Right cardiac atrium (tissue), 5 donors: ENCODE results near the gene VSIG4. TPM values are rescaled to one million over a fixed set of nuclear protein-coding genes. Genes with fewer than 3 reads are reported as not detected.

ENCODE experiments used
- ATAC-seq, 2 donors: fragments of 200-7000 bp; cut with Tn5 transposase; one replicate each; pipeline versions ENCODE4 v1.8.0 to v1.9.1; 2020; ENCODE audit warnings: moderate library complexity in 2 of 2, mild to moderate bottlenecking in 1 of 2
- DNase-seq, 3 donors: peaks; one replicate each; pipeline ENCODE4 v3.0.0-alpha.2; 2020
- H3K27ac ChIP-seq: one replicate; pipeline ENCODE4 v1.5.1; 2013; ENCODE audit warnings: mild to moderate bottlenecking, low read length, control low read depth, moderate library complexity
- H3K27me3 ChIP-seq: one replicate; pipeline ENCODE4 v1.6.1; 2013; ENCODE audit not compliant: control insufficient read depth, insufficient read depth
- H3K4me1 ChIP-seq: one replicate; pipeline ENCODE4 v1.6.1; 2013; ENCODE audit warnings: low read length; ENCODE audit not compliant: control insufficient read depth, insufficient read depth
- H3K4me3 ChIP-seq: one replicate; pipeline ENCODE4 v1.5.1; 2013; ENCODE audit warnings: low read length, control low read depth
- H3K9me3 ChIP-seq: one replicate; pipeline ENCODE4 v1.6.1; 2013; ENCODE audit warnings: low read length; ENCODE audit not compliant: control insufficient read depth
- WGBS: extraction: QIAGEN DNeasy Blood & Tissue Kit; methylation state at CpG from one replicate; pipeline ENCODE4 v1.1.7; 2013; 5-methylcytosine and 5-hydroxymethylcytosine counted together
- intact Hi-C, 4 donors: fragments of 100-400 bp; cut with DNase I; formaldehyde crosslinking; loops; one replicate each; pipeline versions ENCODE4 v1.11.0 to v1.14.0; 2022 to 2023
- polyA plus RNA-seq: library from polyadenylated mRNA; stranded (reverse); fragments of 200-250 nt; gene quantifications from one replicate; pipeline ENCODE4 v1.2.3, GENCODE V29; 2013
- total RNA-seq, 4 donors: library from RNA; stranded (reverse); fragmentation: NEBNext Ultra II Directional; extraction: Animal tissue kit (Norgen Biotek cat#: 25700); gene quantifications; one replicate each; pipeline ENCODE4 v1.2.1, GENCODE V29; 2021
- donor health status: healthy with polysubstance abuse.
- donor health status: DM: no; HTN: yes; CAD: no.
- donor health status: DM: no; HTN: no; CAD: no.
- donor health status: DM: no; HTN: yes; CAD: no; lungs with severe emphysema.
- donor health status: DM: yes; HTN: yes; CAD: no.

The VSIG4 gene
- total and polyA plus RNA-seq, 5 donors = 16.0 to 126 (median 47.1) TPM

- Histone ChIP-seq H3K4me1 (no peaks in the 10 kb centered on the region), H3K27ac (no peak overlapping the region), H3K9me3 (no peaks in the 10 kb centered on the region), H3K4me3 (no peak overlapping the region), H3K27me3 (no peaks in the 10 kb centered on the region)
- 70% methylated on average over 4 of the region's 4 CpGs for whole genome bisulfite sequencing
- DNase-seq (no peak), ATAC-seq (no peak)
- intact Hi-C loops = no loop called here
Measured at GRCh38 chrX:66005830-66006449, 33.9 kb downstream of the VSIG4 start.

- WGBS = 89% methylated on average over 1 of the region's 1 CpG
- Histone ChIP-seq H3K27ac (no peak overlapping the region), H3K4me1 (no peaks in the 10 kb centered on the region), H3K4me3 (no peak overlapping the region), H3K27me3 (no peaks in the 10 kb centered on the region), H3K9me3 (no peaks in the 10 kb centered on the region)
- ATAC-seq (no peak), DNase-seq (no peak)
- intact Hi-C loops = no loop called here
Measured at GRCh38 chrX:66004928-66005829, 34.7 kb downstream of the VSIG4 start.

- no peak overlapping the region for H3K27ac ChIP-seq
- H3K4me3 ChIP-seq = no peak overlapping the region
- no peaks in the 10 kb centered on the region for H3K9me3 ChIP-seq
- 75% methylated on average over 11 of the region's 11 CpGs for WGBS
- no peaks in the 10 kb centered on the region for H3K4me1 ChIP-seq
- ATAC-seq (no peak), DNase-seq (no peak)
- intact Hi-C loops = no loop called here
- no peaks in the 10 kb centered on the region for H3K27me3 ChIP-seq
Measured at GRCh38 chrX:66002824-66003680, 36.8 kb downstream of the VSIG4 start.

DNA sequence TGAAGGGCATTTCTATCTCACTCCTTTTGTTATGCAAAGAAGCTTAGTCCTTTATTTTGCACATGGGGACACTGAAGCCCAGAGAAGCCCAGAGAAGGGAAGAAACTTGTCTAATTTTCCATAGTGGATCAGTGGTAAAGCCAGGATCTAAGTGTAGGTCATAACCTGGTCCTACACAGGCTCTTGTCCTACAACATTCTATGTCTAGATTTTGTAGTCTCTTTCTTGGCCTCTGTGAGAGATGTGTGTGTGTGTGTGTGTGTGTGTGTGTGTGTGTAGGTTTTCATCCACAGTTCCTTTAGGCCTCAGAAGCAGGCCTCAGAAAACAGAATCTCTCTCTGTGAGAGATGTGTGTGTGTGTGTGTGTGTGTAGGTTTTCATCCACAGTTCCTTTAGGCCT lies 38.3 kb downstream of the VSIG4 start:
- DNase-seq (no peak), ATAC-seq (no peak)
- Histone ChIP-seq H3K9me3 (no peaks in the 10 kb centered on the region), H3K4me1 (no peaks in the 10 kb centered on the region), H3K4me3 (no peak overlapping the region), H3K27me3 (no peaks in the 10 kb centered on the region), H3K27ac (no peak overlapping the region)
- intact Hi-C loops = no loop called here

- no peak for ATAC-seq
- no peak for DNase-seq
- intact Hi-C loops = no loop called here
- no peaks in the 10 kb centered on the region for H3K9me3 ChIP-seq
- no peaks in the 10 kb centered on the region for H3K27me3 ChIP-seq
- no peaks in the 10 kb centered on the region for H3K4me1 ChIP-seq
- WGBS = 47% methylated on average over 3 of the region's 3 CpGs
- H3K4me3 ChIP-seq = no peak overlapping the region
- H3K27ac ChIP-seq = no peak overlapping the region
Measured at GRCh38 chrX:66000628-66001272, 39.1 kb downstream of the VSIG4 start.

GRCh38 chrX:66000178-66000577 lies 39.7 kb downstream of the VSIG4 start:
- Histone ChIP-seq H3K27ac (no peak overlapping the region), H3K4me3 (no peak overlapping the region), H3K4me1 (no peaks in the 10 kb centered on the region), H3K9me3 (no peaks in the 10 kb centered on the region), H3K27me3 (no peaks in the 10 kb centered on the region)
- intact Hi-C loops = no loop called here
- WGBS = 21% methylated on average over 1 of the region's 1 CpG
- ATAC-seq = no peak
- no peak for DNase-seq

GRCh38 chrX:65999563-66000148 lies 40.2 kb downstream of the VSIG4 start:
- intact Hi-C loops = no loop called here
- DNase-seq = no peak
- ATAC-seq = no peak
- Histone ChIP-seq H3K4me1 (no peaks in the 10 kb centered on the region), H3K9me3 (no peaks in the 10 kb centered on the region), H3K27me3 (no peaks in the 10 kb centered on the region), H3K4me3 (no peak overlapping the region), H3K27ac (no peak overlapping the region)
- 43% methylated on average over 1 of the region's 1 CpG for WGBS

DNA sequence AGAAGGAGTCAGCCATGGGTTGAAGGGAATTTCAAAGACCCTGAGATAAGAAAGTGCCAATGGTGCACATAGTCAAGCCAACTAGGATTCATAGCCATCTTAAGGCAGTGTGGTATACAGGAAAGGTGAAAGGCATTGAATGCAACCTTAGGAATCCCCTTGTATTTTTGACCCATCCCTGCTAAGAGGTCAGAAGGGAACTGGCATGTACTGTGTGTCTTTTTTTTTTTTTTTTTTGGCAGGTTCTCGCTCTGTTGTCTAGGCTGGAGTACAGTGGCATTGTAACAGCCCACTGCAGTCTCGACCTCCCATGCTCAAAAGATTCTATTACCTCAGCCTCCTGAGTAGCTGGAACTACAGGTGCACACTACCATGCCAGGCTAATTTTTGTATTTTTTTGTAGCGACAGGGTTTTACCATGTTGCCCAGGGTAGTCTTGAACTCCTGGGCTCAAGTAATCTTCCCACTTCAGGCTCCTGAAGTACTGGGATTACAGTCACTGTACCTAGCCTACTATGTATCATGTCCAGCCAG lies 40.8 kb downstream of the VSIG4 start:
- 90% methylated on average over 3 of the region's 3 CpGs for WGBS
- Histone ChIP-seq H3K27me3 (no peaks in the 10 kb centered on the region), H3K27ac (no peak overlapping the region), H3K4me1 (no peaks in the 10 kb centered on the region), H3K9me3 (no peaks in the 10 kb centered on the region), H3K4me3 (no peak overlapping the region)
- ATAC-seq (no peak), DNase-seq (no peak)
- intact Hi-C loops = no loop called here

GRCh38 chrX:65997978-65998717 lies 41.7 kb downstream of the VSIG4 start:
- intact Hi-C loops = no loop called here
- Histone ChIP-seq H3K27ac (no peak overlapping the region), H3K9me3 (no peaks in the 10 kb centered on the region), H3K27me3 (no peaks in the 10 kb centered on the region), H3K4me1 (no peaks in the 10 kb centered on the region), H3K4me3 (no peak overlapping the region)
- peak in 1 of 2 donors; percentile 45 for ATAC-seq
- DNase-seq = no peak
- WGBS = 91% methylated on average over 2 of the region's 2 CpGs
